Left renal pelvis (tissue), 4 donors: Measurements from ENCODE around the gene NDNF. TPM values are rescaled to one million over a fixed set of nuclear protein-coding genes. Genes with fewer than 3 reads are reported as not detected.
A peak's percentile ranks its signal among the peaks of the same experiment; 100 is the strongest.

Experiments used
- DNase-seq, 4 donors: peaks; one replicate each; pipeline ENCODE4 v3.0.0-alpha.2; 2013; ENCODE audit warnings: low read depth in 4 of 4, low spot score in 3 of 4
- polyA plus RNA-seq, 4 donors: library from polyadenylated mRNA; unstranded; fragments of 120-200 nt; gene quantifications; one replicate each; pipeline ENCODE4 v1.2.1, GENCODE V29; 2013; ENCODE audit not compliant: insufficient read length in 4 of 4

The NDNF gene
- 100 to 1,000 TPM in 1 of 4 donors, 10 to 100 TPM in 3; 63.2 to 326 (median 74.2) TPM for polyA plus RNA-seq

- peak in 2 of 4 donors; percentile 48 to 64 for DNase-seq
These were observed at the start of gene NDNF for GRCh38 chr4:121072224-121073003. TSS of gene NDNF (minus strand) at chr4:121072535. CDS start at chr4:121045837, 26,698 bp downstream.

GRCh38 chr4:121119715-121120114 is 47.4 kb upstream of the NDNF start:
- DNase-seq, result no peak

GRCh38 chr4:121118344-121118743 is 46.0 kb upstream of the NDNF start:
- no peak for DNase-seq

GRCh38 chr4:121114756-121115155 is 42.4 kb upstream of the NDNF start:
- no peak for DNase-seq

- DNase-seq, result no peak
These were observed 40.2 kb upstream of the NDNF start for GRCh38 chr4:121112530-121112929.

- no peak for DNase-seq
These were observed 36.2 kb upstream of the NDNF start for GRCh38 chr4:121108557-121108956.

- no peak for DNase-seq
These were observed 35.2 kb upstream of the NDNF start for GRCh38 chr4:121107507-121107906.

- no peak for DNase-seq
These were observed 27.9 kb upstream of the NDNF start for GRCh38 chr4:121100093-121100775.

- no peak for DNase-seq
These were observed 25.9 kb upstream of the NDNF start for GRCh38 chr4:121098266-121098665.

- peak in 1 of 4 donors; percentile 10 for DNase-seq
These were observed 24.3 kb upstream of the NDNF start for GRCh38 chr4:121096629-121097028.

GRCh38 chr4:121096191-121096590 is 23.9 kb upstream of the NDNF start:
- DNase-seq, result no peak

GRCh38 chr4:121094297-121094966 is 22.1 kb upstream of the NDNF start:
- no peak for DNase-seq

- DNase-seq, result no peak
These were observed 20.9 kb upstream of the NDNF start for GRCh38 chr4:121093261-121093660.

GRCh38 chr4:121091941-121092340 is 19.6 kb upstream of the NDNF start:
- DNase-seq, result no peak

GRCh38 chr4:121088867-121089266 is 16.5 kb upstream of the NDNF start:
- no peak for DNase-seq

- no peak for DNase-seq
These were observed 7.0 kb upstream of the NDNF start for GRCh38 chr4:121079376-121079775.

- no peak for DNase-seq
These were observed 5.2 kb upstream of the NDNF start for GRCh38 chr4:121077496-121077895.

- no peak for DNase-seq
These were observed 4.1 kb upstream of the NDNF start for GRCh38 chr4:121076416-121076815.

GRCh38 chr4:121073672-121074381 is 1.5 kb upstream of the NDNF start:
- DNase-seq, result no peak

GRCh38 chr4:121073004-121073435 is 685 bp upstream of the NDNF start:
- peak in 1 of 4 donors; percentile 32 for DNase-seq
